GM08714 (cell line): ENCODE data around the gene SNCA.

Experiments used
- H3K4me3 ChIP-seq: fragments of 200-500 bp; sonication (Bioruptor generic); 2 replicates; pipeline ENCODE4 v1.5.1; 2014; ENCODE audit warnings: mild to moderate bottlenecking, low read length, inconsistent platforms
- ZNF274 ChIP-seq: IDR thresholded peaks from 2 replicates; pipeline ENCODE4 v1.6.1; 2012; ENCODE audit warnings: mild to moderate bottlenecking, low read depth, low read length

Gene SNCA

GRCh38 chr4:89681671-89682070, 155.3 kb downstream of the SNCA start:
- no peak for TF ChIP-seq ZNF274
- no peak overlapping the region for H3K4me3 ChIP-seq

DNA sequence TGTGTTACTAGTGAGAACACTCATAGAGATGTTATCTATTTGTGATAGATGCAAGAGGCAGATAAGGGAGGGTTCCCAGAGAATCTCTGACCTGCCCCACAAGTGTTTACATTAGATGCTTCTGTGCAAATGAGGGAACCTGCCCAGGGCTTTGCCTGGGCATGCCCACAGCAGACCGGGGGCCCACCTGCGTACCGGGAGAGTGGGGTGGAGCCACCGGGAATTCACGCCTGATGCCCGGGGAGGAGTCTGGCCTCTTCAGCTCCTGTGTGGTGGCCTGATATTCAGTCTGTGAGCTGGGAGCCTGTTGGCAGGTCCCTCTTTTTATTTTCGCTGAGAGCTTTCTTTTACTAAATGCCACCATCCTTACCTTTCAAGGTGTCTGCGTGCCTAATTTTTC, 155.7 kb downstream of the SNCA start:
- H3K4me3 ChIP-seq: no peak overlapping the region
- no peak for TF ChIP-seq ZNF274

DNA sequence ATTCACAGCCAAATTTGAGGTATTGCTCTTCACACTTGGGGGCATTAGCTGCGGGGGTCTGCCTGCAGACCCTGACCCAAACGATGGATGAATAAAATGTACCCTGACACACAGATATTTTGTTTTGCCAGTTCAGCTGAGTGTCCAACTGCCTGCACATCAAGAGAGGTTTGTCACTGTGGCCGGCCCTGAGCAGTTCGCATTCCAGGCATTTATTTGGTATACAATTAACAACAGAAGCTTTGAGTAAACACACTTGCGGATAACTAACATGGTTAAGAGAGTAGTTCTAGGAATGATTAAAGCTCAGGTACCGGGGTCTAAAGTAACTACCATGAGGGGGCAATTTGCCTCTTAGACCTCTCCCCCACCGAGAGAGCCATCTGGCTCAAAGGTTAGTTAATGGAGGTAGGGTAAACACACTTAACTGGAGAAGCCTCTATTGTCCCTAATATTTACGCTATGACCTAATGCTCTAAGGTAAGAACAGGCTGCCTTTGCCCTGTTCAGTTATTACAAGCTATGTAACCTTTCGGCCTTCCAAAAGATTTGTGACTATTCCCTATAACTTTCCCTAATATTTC, 162.0 kb downstream of the SNCA start:
- no peak for TF ChIP-seq ZNF274
- no peak overlapping the region for H3K4me3 ChIP-seq
